K562 (cell line): ENCODE data around the gene SETD7.

Experiments used
- CEBPB ChIP-seq: fragments of 450-650 bp; IDR thresholded peaks from 2 replicates; pipeline ENCODE4 v1.6.1; 2016; ENCODE audit warnings: missing genetic modification characterization, missing compliant biosample characterization
- EP300 ChIP-seq: IDR thresholded peaks from 2 replicates; pipeline ENCODE4 v1.6.1; 2012; ENCODE audit warnings: low read length, improper control_type of control experiment
- FOXM1 ChIP-seq, 2 experiments: fragments of 450-650 bp in 1 of 2; sonication (generic) in 1 of 2; formaldehyde crosslinking in 1 of 2; IDR thresholded peaks; 2 replicates each; pipeline versions ENCODE4 v1.6.1 to v1.9.0; 2017 to 2022; ENCODE audit warnings: low read depth in 2 of 2, mild to moderate bottlenecking in 2 of 2, missing genetic modification reagents in 1 of 2, moderate library complexity in 1 of 2
- RBM25 ChIP-seq: fragments of 200-400 bp; formaldehyde crosslinking; IDR thresholded peaks from 2 replicates; pipeline ENCODE4 v1.6.1; 2018; ENCODE audit warnings: low read length, low read depth, moderate library complexity; ENCODE audit not compliant: severe bottlenecking
- ZNF76 ChIP-seq: fragments of 250-450 bp; sonication (Bioruptor Pico); IDR thresholded peaks from 2 replicates; pipeline ENCODE4 v1.4.0; 2020; ENCODE audit warnings: mild to moderate bottlenecking, moderate library complexity, borderline replicate concordance
- TF ChIP-seq, protein P1 (sequence below), 3 experiments: IDR thresholded peaks in 2 of 3; conservative IDR thresholded peaks in 1 of 3; 2 replicates each; pipeline ENCODE4 v1.5.1; 2011 to 2012; ENCODE audit warnings: low read length in 3 of 3, mild to moderate bottlenecking in 3 of 3, control low read depth in 2 of 3, improper control_type of control experiment in 1 of 3, inconsistent platforms in 1 of 3, low read depth in 1 of 3, mixed read lengths in 1 of 3, moderate library complexity in 1 of 3; ENCODE audit not compliant: insufficient read depth in 2 of 3

DNA sequence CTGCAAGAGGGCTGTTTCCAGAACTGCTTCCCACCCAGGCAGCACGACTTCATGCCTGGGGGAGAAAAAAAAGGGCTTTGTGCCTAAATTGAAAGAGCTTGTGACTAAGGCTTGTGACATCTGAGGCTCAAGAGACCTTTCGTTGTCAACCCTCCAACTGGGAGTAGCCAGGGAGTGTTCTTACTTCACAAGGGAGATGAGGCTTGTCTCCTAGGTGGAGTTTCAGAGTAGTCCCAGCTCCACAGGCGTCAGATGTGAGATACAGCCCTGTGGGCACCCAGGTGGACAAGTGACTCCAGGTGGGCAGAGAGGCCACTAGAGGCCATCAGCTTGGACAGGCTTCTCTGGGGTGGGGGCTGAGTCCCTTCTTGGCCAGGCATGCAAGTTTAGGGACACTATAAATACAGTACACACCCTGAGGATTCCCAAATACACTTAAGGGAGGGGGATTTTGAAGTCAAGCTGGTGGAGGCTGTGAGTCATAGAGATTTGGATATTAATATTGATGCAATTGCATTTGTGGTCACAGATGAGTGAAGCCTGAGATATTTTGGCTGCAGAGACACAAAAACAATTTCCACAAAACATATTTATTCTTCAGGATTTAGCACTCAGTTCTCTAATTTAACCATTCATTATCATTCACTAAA lies 40.1 kb upstream of the SETD7 start:
- no peak for TF ChIP-seq EP300
- TF ChIP-seq RBM25, result no peak
- no peak for TF ChIP-seq CEBPB (tag)
- TF ChIP-seq ZNF76 (CRISPR knock-in tag), result no peak
- TF ChIP-seq, protein P1, sequence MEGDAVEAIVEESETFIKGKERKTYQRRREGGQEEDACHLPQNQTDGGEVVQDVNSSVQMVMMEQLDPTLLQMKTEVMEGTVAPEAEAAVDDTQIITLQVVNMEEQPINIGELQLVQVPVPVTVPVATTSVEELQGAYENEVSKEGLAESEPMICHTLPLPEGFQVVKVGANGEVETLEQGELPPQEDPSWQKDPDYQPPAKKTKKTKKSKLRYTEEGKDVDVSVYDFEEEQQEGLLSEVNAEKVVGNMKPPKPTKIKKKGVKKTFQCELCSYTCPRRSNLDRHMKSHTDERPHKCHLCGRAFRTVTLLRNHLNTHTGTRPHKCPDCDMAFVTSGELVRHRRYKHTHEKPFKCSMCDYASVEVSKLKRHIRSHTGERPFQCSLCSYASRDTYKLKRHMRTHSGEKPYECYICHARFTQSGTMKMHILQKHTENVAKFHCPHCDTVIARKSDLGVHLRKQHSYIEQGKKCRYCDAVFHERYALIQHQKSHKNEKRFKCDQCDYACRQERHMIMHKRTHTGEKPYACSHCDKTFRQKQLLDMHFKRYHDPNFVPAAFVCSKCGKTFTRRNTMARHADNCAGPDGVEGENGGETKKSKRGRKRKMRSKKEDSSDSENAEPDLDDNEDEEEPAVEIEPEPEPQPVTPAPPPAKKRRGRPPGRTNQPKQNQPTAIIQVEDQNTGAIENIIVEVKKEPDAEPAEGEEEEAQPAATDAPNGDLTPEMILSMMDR (IDR thresholded peaks at IDR 0.05 in 2 of 3, conservative IDR thresholded peaks at IDR 0.05 in 1 of 3; ENCODE audit: insufficient read depth in 2 of 3, low read depth in 1 of 3, low read length in 3 of 3), result no peak
- TF ChIP-seq FOXM1 (IDR thresholded peaks at IDR 0.05; ENCODE audit: low read depth), result no peak
- TF ChIP-seq FOXM1 (CRISPR knock-in tag; IDR thresholded peaks at IDR 0.05; ENCODE audit: low read depth), result no peak
